GM19372 (cell line): ENCODE data around the gene MEP1A.
"Not testable (repeated sequence)": the region's sequence is repeated elsewhere in the genome, so short reads cannot be mapped to it uniquely, and the experiment has no call there.

Source experiments
- ATAC-seq: cut with Tn5 transposase; IDR thresholded peaks from one replicate; pipeline ENCODE4 v1.9.1; 2021; ENCODE audit warnings: mild to moderate bottlenecking, low read depth, moderate library complexity; ENCODE audit not compliant: unreplicated experiment

The MEP1A gene

GRCh38 chr6:46773201-46773855 is 19.9 kb upstream of the MEP1A start:
- no peak for ATAC-seq

GRCh38 chr6:46774736-46775135 is 18.5 kb upstream of the MEP1A start:
- ATAC-seq = not testable (repeated sequence)

GRCh38 chr6:46776070-46776712 is 17.0 kb upstream of the MEP1A start:
- no peak for ATAC-seq

- ATAC-seq = no peak
Observed at GRCh38 chr6:46777476-46778346, 15.5 kb upstream of the MEP1A start.

- no peak for ATAC-seq
Observed at GRCh38 chr6:46781478-46782378, 11.5 kb upstream of the MEP1A start.

GRCh38 chr6:46784535-46784934 is 8.7 kb upstream of the MEP1A start:
- ATAC-seq = no peak

GRCh38 chr6:46787871-46788540 is 5.2 kb upstream of the MEP1A start:
- no peak for ATAC-seq

GRCh38 chr6:46788791-46789190 is 4.4 kb upstream of the MEP1A start:
- no peak for ATAC-seq

GRCh38 chr6:46789434-46790354 is 3.5 kb upstream of the MEP1A start:
- ATAC-seq = no peak

GRCh38 chr6:46790355-46790874 is 2.8 kb upstream of the MEP1A start:
- no peak for ATAC-seq

- ATAC-seq = no peak
Observed at GRCh38 chr6:46792635-46793034, 554 bp upstream of the MEP1A start.

GRCh38 chr6:46794068-46794467 is 879 bp downstream of the MEP1A start:
- ATAC-seq = no peak

- ATAC-seq = no peak
Observed at GRCh38 chr6:46795816-46796215, 2.6 kb downstream of the MEP1A start.

GRCh38 chr6:46796848-46797580 is 3.8 kb downstream of the MEP1A start:
- no peak for ATAC-seq

GRCh38 chr6:46799657-46800056 is 6.5 kb downstream of the MEP1A start:
- no peak for ATAC-seq

GRCh38 chr6:46808806-46809205 is 15.6 kb downstream of the MEP1A start:
- ATAC-seq = no peak

- no peak for ATAC-seq
Observed at GRCh38 chr6:46815130-46815529, 21.9 kb downstream of the MEP1A start.

GRCh38 chr6:46816626-46817025 is 23.4 kb downstream of the MEP1A start:
- no peak for ATAC-seq
